Liver (tissue), 9 donors: ENCODE results near the gene RAB5IF. TPM values are rescaled to one million over a fixed set of nuclear protein-coding genes. Genes with fewer than 3 reads are reported as not detected.

Experiments used
- DNase-seq: peaks from one replicate; pipeline ENCODE4 v3.0.0-alpha.2; 2017; ENCODE audit warnings: low spot score
- H3K27ac ChIP-seq, 2 donors: one replicate each; pipeline ENCODE4 v1.7.0; 2013; ENCODE audit warnings: inconsistent platforms in 2 of 2, low read length in 2 of 2, control low read depth in 1 of 2, low read depth in 1 of 2, mild to moderate bottlenecking in 1 of 2
- H3K27me3 ChIP-seq, 4 donors: one replicate each; pipeline versions ENCODE4 v1.6.1 to v1.7.0; 2013; ENCODE audit warnings: low read length in 3 of 4, inconsistent platforms in 1 of 4, mild to moderate bottlenecking in 1 of 4, moderate library complexity in 1 of 4; ENCODE audit not compliant: control insufficient read depth in 4 of 4, insufficient read depth in 4 of 4
- H3K36me3 ChIP-seq, 4 donors: one replicate each; pipeline versions ENCODE4 v1.6.1 to v1.7.0; 2013; ENCODE audit warnings: low read length in 3 of 4, mild to moderate bottlenecking in 3 of 4, low read depth in 1 of 4, moderate library complexity in 1 of 4; ENCODE audit not compliant: control insufficient read depth in 4 of 4, insufficient read depth in 3 of 4
- H3K4me1 ChIP-seq, 4 donors: one replicate each; pipeline versions ENCODE4 v1.6.1 to v1.7.0; 2013; ENCODE audit warnings: low read length in 3 of 4, mild to moderate bottlenecking in 3 of 4, moderate library complexity in 1 of 4; ENCODE audit not compliant: control insufficient read depth in 4 of 4, insufficient read depth in 4 of 4
- H3K4me3 ChIP-seq, 3 donors: one replicate each; pipeline versions ENCODE4 v1.6.1 to v1.7.0; 2013; ENCODE audit warnings: low read length in 3 of 3, control low read depth in 1 of 3, low read depth in 1 of 3, mild to moderate bottlenecking in 1 of 3
- H3K9ac ChIP-seq, 2 donors: one replicate each; pipeline ENCODE4 v1.7.0; 2013; ENCODE audit warnings: low read length in 2 of 2, mild to moderate bottlenecking in 2 of 2, moderate library complexity in 2 of 2, control low read depth in 1 of 2, low read depth in 1 of 2
- H3K9me3 ChIP-seq, 4 donors: one replicate each; pipeline versions ENCODE4 v1.6.1 to v1.7.0; 2013; ENCODE audit warnings: low read length in 3 of 4; ENCODE audit not compliant: control insufficient read depth in 4 of 4
- EGR1 ChIP-seq, 2 donors: IDR thresholded peaks; 2 replicates each; pipeline ENCODE4 v1.6.1; 2016 to 2018; ENCODE audit warnings: antibody characterized with exemption in 2 of 2, low read depth in 2 of 2
- FOXA1 ChIP-seq: IDR thresholded peaks from 2 replicates; pipeline ENCODE4 v1.6.1; 2016; ENCODE audit warnings: antibody characterized with exemption
- FOXA2 ChIP-seq: IDR thresholded peaks from 2 replicates; pipeline ENCODE4 v1.6.1; 2016; ENCODE audit warnings: antibody characterized with exemption
- GABPA ChIP-seq, 2 donors: IDR thresholded peaks in 1 of 2; conservative IDR thresholded peaks in 1 of 2; 2 replicates each; pipeline ENCODE4 v1.6.1; 2016; ENCODE audit warnings: antibody characterized with exemption in 2 of 2, mild to moderate bottlenecking in 1 of 2, moderate library complexity in 1 of 2
- HNF4A ChIP-seq, 2 donors: conservative IDR thresholded peaks; 2 replicates each; pipeline ENCODE4 v1.6.1; 2016; ENCODE audit warnings: antibody characterized with exemption in 2 of 2, mild to moderate bottlenecking in 2 of 2
- HNF4G ChIP-seq: IDR thresholded peaks from 2 replicates; pipeline ENCODE4 v1.6.1; 2016; ENCODE audit warnings: antibody characterized with exemption
- JUND ChIP-seq, 2 donors: IDR thresholded peaks; 2 replicates each; pipeline ENCODE4 v1.6.1; 2016; ENCODE audit warnings: antibody characterized with exemption in 2 of 2
- NR2F2 ChIP-seq: IDR thresholded peaks from 2 replicates; pipeline ENCODE4 v1.6.1; 2016; ENCODE audit warnings: antibody characterized with exemption
- RAD21 ChIP-seq, 2 donors: IDR thresholded peaks; 2 replicates each; pipeline ENCODE4 v1.6.1; 2016; ENCODE audit warnings: antibody characterized with exemption in 2 of 2, mild to moderate bottlenecking in 2 of 2
- RXRA ChIP-seq, 2 donors: IDR thresholded peaks; 2 replicates each; pipeline ENCODE4 v1.6.1; 2017 to 2018; ENCODE audit warnings: antibody characterized with exemption in 2 of 2, mild to moderate bottlenecking in 1 of 2
- SP1 ChIP-seq: IDR thresholded peaks from 2 replicates; pipeline ENCODE4 v1.6.1; 2018; ENCODE audit warnings: antibody characterized with exemption, mild to moderate bottlenecking
- TAF1 ChIP-seq: conservative IDR thresholded peaks from 2 replicates; pipeline ENCODE4 v1.6.1; 2016; ENCODE audit warnings: antibody characterized with exemption, mild to moderate bottlenecking
- YY1 ChIP-seq: IDR thresholded peaks from 2 replicates; pipeline ENCODE4 v1.6.1; 2016; ENCODE audit warnings: antibody characterized with exemption, mild to moderate bottlenecking
- WGBS: extraction: QIAGEN DNeasy Blood & Tissue Kit; methylation state at CpG from one replicate; pipeline ENCODE4 v1.1.7; 2013; 5-methylcytosine and 5-hydroxymethylcytosine counted together
- polyA plus RNA-seq, 2 donors: library from polyadenylated mRNA; stranded (reverse) in 1 of 2; unstranded in 1 of 2; fragments of 200-250 nt in 1 of 2; fragments of >200 nt in 1 of 2; fragmentation: Nextera tagmentation in 1 of 2; extraction: Ambion mirVana in 1 of 2; gene quantifications; one replicate each; pipeline versions ENCODE4 v1.2.1 to v1.2.3, GENCODE V29; 2013 to 2015
- total RNA-seq, 2 donors: library from RNA; depleted of rRNA; stranded (reverse); fragments of >200 nt; gene quantifications; one replicate each; pipeline ENCODE4 v1.2.3, GENCODE V29; 2014
- TF ChIP-seq, protein P1 (sequence below): IDR thresholded peaks from 2 replicates; pipeline ENCODE4 v1.6.1; 2016; ENCODE audit warnings: antibody characterized with exemption
- TF ChIP-seq, protein P2 (sequence below): fragments of 150-350 bp; IDR thresholded peaks from 2 replicates; pipeline ENCODE4 v1.5.1; 2017; ENCODE audit warnings: improper control_type of control experiment, low read depth, low read length; ENCODE audit not compliant: missing input control
- TF ChIP-seq, protein P3 (sequence below): IDR thresholded peaks from 2 replicates; pipeline ENCODE4 v1.6.1; 2016; ENCODE audit warnings: antibody characterized with exemption
- TF ChIP-seq, protein P4 (sequence below): IDR thresholded peaks from 2 replicates; pipeline ENCODE4 v1.6.1; 2016; ENCODE audit warnings: antibody characterized with exemption
- TF ChIP-seq, protein P5 (sequence below): IDR thresholded peaks from 2 replicates; pipeline ENCODE4 v1.6.1; 2016; ENCODE audit warnings: antibody characterized with exemption, mild to moderate bottlenecking
- donor health status: healthy.
- donor health status: healthy.
- donor health status: healthy.
- donor health status: healthy.
- donor health status: healthy.

RAB5IF gene
- total and polyA plus RNA-seq, 4 donors = 58.9 to 170 (median 125) TPM

DNA sequence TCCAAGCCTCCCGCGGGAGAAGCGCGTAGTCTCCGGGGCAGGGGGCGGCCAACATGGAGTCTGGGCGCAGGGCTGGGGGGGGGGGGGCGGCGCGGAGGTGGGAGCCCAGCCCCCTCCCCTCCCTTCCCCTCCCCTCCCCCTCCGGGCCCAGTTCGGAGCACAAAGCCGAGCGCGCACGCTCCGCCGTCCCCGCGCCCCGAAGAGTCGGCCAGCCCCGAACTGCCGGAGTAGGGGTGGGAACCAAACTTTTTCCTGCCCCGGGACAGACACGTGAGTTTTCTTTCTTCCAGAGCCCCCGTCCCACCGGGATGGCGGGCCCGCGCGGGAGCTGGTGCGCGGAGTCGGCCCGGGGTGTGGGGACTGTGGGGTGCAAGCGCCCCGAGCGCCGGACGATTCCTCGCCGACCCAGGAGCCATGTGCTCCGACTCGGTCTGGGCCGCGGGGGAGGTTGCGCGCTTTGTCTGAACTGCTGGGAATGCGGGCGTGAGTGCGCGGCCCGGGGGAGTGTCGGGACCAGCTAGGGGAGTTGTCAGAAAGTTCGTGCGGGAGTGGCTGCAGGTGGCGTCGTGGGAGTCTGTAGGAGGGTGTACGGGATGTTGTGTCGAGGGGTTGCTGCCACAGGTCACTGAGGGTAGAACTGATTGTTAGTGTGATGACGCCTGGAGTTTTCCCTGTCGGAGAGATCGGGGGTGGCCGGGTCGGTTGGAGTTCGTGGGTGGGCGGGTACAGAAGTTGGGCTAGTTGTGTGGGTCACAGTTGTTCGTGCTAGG, 31.0 kb upstream of the RAB5IF start:
- H3K27ac ChIP-seq = peak overlapping the region; percentile 93 to 98
- no peaks in the 10 kb centered on the region for H3K27me3 ChIP-seq
- peak overlapping the region; percentile 63 to 88 (median 66) for H3K4me3 ChIP-seq
- WGBS = under 1% methylated on average over 66 of the region's 69 CpGs
- H3K36me3 ChIP-seq = peaks cover 0 to 2% (median under 1%) of the 10 kb centered on the region in 4 donors
- H3K9ac ChIP-seq = peak overlapping the region in 1 of 2 donors; percentile 71
- no peaks in the 10 kb centered on the region for H3K9me3 ChIP-seq
- H3K4me1 ChIP-seq = peaks cover 6 to 24% (median 14%) of the 10 kb centered on the region in 4 donors
- peak; percentile 55 for DNase-seq
- TF ChIP-seq RAD21 (IDR thresholded peaks at IDR 0.05) (no peak), EGR1 (IDR thresholded peaks at IDR 0.05; ENCODE audit: low read depth in 2 of 2) (no peak), FOXA2 (no peak), TAF1 (no peak), YY1 (no peak)
- TF ChIP-seq, protein P1, sequence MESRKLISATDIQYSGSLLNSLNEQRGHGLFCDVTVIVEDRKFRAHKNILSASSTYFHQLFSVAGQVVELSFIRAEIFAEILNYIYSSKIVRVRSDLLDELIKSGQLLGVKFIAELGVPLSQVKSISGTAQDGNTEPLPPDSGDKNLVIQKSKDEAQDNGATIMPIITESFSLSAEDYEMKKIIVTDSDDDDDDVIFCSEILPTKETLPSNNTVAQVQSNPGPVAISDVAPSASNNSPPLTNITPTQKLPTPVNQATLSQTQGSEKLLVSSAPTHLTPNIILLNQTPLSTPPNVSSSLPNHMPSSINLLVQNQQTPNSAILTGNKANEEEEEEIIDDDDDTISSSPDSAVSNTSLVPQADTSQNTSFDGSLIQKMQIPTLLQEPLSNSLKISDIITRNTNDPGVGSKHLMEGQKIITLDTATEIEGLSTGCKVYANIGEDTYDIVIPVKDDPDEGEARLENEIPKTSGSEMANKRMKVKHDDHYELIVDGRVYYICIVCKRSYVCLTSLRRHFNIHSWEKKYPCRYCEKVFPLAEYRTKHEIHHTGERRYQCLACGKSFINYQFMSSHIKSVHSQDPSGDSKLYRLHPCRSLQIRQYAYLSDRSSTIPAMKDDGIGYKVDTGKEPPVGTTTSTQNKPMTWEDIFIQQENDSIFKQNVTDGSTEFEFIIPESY = no peak
- TF ChIP-seq, protein P2, sequence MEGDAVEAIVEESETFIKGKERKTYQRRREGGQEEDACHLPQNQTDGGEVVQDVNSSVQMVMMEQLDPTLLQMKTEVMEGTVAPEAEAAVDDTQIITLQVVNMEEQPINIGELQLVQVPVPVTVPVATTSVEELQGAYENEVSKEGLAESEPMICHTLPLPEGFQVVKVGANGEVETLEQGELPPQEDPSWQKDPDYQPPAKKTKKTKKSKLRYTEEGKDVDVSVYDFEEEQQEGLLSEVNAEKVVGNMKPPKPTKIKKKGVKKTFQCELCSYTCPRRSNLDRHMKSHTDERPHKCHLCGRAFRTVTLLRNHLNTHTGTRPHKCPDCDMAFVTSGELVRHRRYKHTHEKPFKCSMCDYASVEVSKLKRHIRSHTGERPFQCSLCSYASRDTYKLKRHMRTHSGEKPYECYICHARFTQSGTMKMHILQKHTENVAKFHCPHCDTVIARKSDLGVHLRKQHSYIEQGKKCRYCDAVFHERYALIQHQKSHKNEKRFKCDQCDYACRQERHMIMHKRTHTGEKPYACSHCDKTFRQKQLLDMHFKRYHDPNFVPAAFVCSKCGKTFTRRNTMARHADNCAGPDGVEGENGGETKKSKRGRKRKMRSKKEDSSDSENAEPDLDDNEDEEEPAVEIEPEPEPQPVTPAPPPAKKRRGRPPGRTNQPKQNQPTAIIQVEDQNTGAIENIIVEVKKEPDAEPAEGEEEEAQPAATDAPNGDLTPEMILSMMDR = no peak
- TF ChIP-seq, protein P3, sequence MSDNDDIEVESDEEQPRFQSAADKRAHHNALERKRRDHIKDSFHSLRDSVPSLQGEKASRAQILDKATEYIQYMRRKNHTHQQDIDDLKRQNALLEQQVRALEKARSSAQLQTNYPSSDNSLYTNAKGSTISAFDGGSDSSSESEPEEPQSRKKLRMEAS = no peak

DNA sequence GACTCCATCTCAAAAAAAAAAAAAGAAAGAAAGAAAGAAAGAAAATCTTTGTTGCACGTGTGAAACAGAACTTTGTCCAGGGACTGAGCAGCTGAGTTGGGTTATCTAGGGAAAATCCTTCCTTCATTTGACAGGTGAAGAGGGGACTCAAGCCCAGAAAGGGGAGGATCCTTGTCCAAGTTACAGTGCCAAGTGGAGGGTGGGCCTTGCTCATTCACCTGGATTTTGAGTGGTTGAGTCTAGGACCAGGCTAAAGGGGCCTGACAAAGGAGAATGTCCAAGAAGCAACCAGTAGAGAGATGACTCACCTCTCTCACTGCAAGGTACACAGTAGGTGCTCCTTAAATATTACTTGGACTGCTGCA, 29.5 kb upstream of the RAB5IF start:
- H3K36me3 ChIP-seq = peaks cover 4 to 11% (median 9%) of the 10 kb centered on the region in 4 donors
- no peak overlapping the region for H3K27ac ChIP-seq
- DNase-seq = no peak
- H3K9me3 ChIP-seq = no peaks in the 10 kb centered on the region
- H3K27me3 ChIP-seq = no peaks in the 10 kb centered on the region
- H3K4me1 ChIP-seq = peaks cover 6 to 24% (median 14%) of the 10 kb centered on the region in 4 donors
- no peak overlapping the region for H3K4me3 ChIP-seq
- TF ChIP-seq YY1 (no peak), HNF4A (conservative IDR thresholded peaks at IDR 0.05) (no peak), FOXA1 (no peak), NR2F2 (no peak), TAF1 (no peak), HNF4G (no peak), GABPA (IDR thresholded peaks at IDR 0.05 in 1 of 2, conservative IDR thresholded peaks at IDR 0.05 in 1 of 2) (no peak), EGR1 (IDR thresholded peaks at IDR 0.05; ENCODE audit: low read depth in 2 of 2) (no peak), SP1 (no peak), JUND (IDR thresholded peaks at IDR 0.05) (no peak), FOXA2 (no peak), RAD21 (IDR thresholded peaks at IDR 0.05) (no peak), RXRA (IDR thresholded peaks at IDR 0.05) (no peak)
- TF ChIP-seq, protein P4, sequence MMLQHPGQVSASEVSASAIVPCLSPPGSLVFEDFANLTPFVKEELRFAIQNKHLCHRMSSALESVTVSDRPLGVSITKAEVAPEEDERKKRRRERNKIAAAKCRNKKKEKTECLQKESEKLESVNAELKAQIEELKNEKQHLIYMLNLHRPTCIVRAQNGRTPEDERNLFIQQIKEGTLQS = no peak
- TF ChIP-seq, protein P1 = no peak
- TF ChIP-seq, protein P2 = no peak
- TF ChIP-seq, protein P5, sequence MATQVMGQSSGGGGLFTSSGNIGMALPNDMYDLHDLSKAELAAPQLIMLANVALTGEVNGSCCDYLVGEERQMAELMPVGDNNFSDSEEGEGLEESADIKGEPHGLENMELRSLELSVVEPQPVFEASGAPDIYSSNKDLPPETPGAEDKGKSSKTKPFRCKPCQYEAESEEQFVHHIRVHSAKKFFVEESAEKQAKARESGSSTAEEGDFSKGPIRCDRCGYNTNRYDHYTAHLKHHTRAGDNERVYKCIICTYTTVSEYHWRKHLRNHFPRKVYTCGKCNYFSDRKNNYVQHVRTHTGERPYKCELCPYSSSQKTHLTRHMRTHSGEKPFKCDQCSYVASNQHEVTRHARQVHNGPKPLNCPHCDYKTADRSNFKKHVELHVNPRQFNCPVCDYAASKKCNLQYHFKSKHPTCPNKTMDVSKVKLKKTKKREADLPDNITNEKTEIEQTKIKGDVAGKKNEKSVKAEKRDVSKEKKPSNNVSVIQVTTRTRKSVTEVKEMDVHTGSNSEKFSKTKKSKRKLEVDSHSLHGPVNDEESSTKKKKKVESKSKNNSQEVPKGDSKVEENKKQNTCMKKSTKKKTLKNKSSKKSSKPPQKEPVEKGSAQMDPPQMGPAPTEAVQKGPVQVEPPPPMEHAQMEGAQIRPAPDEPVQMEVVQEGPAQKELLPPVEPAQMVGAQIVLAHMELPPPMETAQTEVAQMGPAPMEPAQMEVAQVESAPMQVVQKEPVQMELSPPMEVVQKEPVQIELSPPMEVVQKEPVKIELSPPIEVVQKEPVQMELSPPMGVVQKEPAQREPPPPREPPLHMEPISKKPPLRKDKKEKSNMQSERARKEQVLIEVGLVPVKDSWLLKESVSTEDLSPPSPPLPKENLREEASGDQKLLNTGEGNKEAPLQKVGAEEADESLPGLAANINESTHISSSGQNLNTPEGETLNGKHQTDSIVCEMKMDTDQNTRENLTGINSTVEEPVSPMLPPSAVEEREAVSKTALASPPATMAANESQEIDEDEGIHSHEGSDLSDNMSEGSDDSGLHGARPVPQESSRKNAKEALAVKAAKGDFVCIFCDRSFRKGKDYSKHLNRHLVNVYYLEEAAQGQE = no peak
- TF ChIP-seq, protein P3 = no peak
- H3K9ac ChIP-seq = no peak overlapping the region
- WGBS = 66% methylated on average over 1 of the region's 1 CpG
